Brain microvascular endothelial cell (primary cell): ENCODE results near the gene HOXA5.

Experiments used
- DNase-seq: peaks from one replicate; pipeline ENCODE4 v3.0.0-alpha.2; 2020
- H3K27ac ChIP-seq: fragments of 250-450 bp; sonication (Bioruptor Pico); 2 replicates; pipeline ENCODE4 v1.5.1; 2020; ENCODE audit warnings: mild to moderate bottlenecking, moderate library complexity
- H3K27me3 ChIP-seq: fragments of 250-450 bp; sonication (Bioruptor Pico); replicated peaks from 2 replicates; pipeline ENCODE4 v1.5.1; 2020; ENCODE audit warnings: mild to moderate bottlenecking
- H3K36me3 ChIP-seq: fragments of 250-450 bp; sonication (Bioruptor Pico); replicated peaks from 2 replicates; pipeline ENCODE4 v1.5.1; 2020; ENCODE audit warnings: mild to moderate bottlenecking
- H3K4me3 ChIP-seq: 2 replicates; pipeline ENCODE4 v1.5.1; 2011; ENCODE audit warnings: low read depth, mild to moderate bottlenecking, control low read depth, low read length, moderate library complexity
- CTCF ChIP-seq: IDR thresholded peaks from 2 replicates; pipeline ENCODE4 v1.5.1; 2011; ENCODE audit warnings: low read depth, mild to moderate bottlenecking, moderate library complexity, low read length, control low read depth, inconsistent platforms; ENCODE audit errors: missing control alignments
- in situ Hi-C: cut with HindIII; loops from 2 replicates; pipeline ENCODE4 v1.10.0; 2017; ENCODE audit warnings: low sequenced_read_pairs, low pct_ligation_motif_present

The HOXA5 gene

GRCh38 chr7:27174874-27175625, 31.6 kb upstream of the HOXA5 start:
- no peak for DNase-seq
- no peaks in the 10 kb centered on the region for H3K36me3 ChIP-seq
- TF ChIP-seq CTCF = no peak
- H3K4me3 ChIP-seq = no peak overlapping the region
- in situ Hi-C loops = no loop called here
- H3K27me3 ChIP-seq = peaks cover 96% of the 10 kb centered on the region
- no peak overlapping the region for H3K27ac ChIP-seq

- Histone ChIP-seq H3K27ac (no peak within 1 kb of the TSS), H3K27me3 (peaks cover 96% of the 10 kb centered on the region), H3K4me3 (no peak within 1 kb of the TSS), H3K36me3 (no peaks in the 10 kb centered on the region)
- in situ Hi-C loops = no loop called here
- no peak for DNase-seq
- no peak for TF ChIP-seq CTCF
These were observed 30.7 kb upstream of the HOXA5 start, which contains the start of gene HOXA10 for GRCh38 chr7:27173956-27174873. Gene HOXA10, minus strand, starts transcription at chr7:27174320. Its CDS starts 14 bp downstream, at chr7:27174306.

GRCh38 chr7:27173511-27173955, 30.1 kb upstream of the HOXA5 start:
- no peak for DNase-seq
- Histone ChIP-seq H3K27ac (no peak overlapping the region), H3K27me3 (peaks cover 97% of the 10 kb centered on the region), H3K4me3 (no peak overlapping the region), H3K36me3 (no peaks in the 10 kb centered on the region)
- in situ Hi-C loops = no loop called here
- TF ChIP-seq CTCF = no peak

GRCh38 chr7:27172823-27173510, 29.5 kb upstream of the HOXA5 start:
- DNase-seq = no peak
- TF ChIP-seq CTCF = no peak
- Histone ChIP-seq H3K36me3 (no peaks in the 10 kb centered on the region), H3K4me3 (no peak overlapping the region), H3K27me3 (peaks cover 98% of the 10 kb centered on the region), H3K27ac (no peak overlapping the region)
- in situ Hi-C loops = no loop called here

GRCh38 chr7:27172315-27172774, 28.9 kb upstream of the HOXA5 start:
- DNase-seq = no peak
- H3K36me3 ChIP-seq = no peaks in the 10 kb centered on the region
- peaks cover 98% of the 10 kb centered on the region for H3K27me3 ChIP-seq
- no peak overlapping the region for H3K4me3 ChIP-seq
- H3K27ac ChIP-seq = no peak overlapping the region
- in situ Hi-C loops = no loop called here
- TF ChIP-seq CTCF = no peak
